Measurements from ENCODE around the gene LENG1. TPM values are rescaled to one million over a fixed set of nuclear protein-coding genes. Genes with fewer than 3 reads are reported as not detected.

LENG1 gene
- total and polyA plus RNA-seq, 9 of the 15 experiments (the other 6 are each of a cell fraction or from before 2014, with no cell fraction given), result 0.30 to 10.5 (median 4.7) TPM

DNA sequence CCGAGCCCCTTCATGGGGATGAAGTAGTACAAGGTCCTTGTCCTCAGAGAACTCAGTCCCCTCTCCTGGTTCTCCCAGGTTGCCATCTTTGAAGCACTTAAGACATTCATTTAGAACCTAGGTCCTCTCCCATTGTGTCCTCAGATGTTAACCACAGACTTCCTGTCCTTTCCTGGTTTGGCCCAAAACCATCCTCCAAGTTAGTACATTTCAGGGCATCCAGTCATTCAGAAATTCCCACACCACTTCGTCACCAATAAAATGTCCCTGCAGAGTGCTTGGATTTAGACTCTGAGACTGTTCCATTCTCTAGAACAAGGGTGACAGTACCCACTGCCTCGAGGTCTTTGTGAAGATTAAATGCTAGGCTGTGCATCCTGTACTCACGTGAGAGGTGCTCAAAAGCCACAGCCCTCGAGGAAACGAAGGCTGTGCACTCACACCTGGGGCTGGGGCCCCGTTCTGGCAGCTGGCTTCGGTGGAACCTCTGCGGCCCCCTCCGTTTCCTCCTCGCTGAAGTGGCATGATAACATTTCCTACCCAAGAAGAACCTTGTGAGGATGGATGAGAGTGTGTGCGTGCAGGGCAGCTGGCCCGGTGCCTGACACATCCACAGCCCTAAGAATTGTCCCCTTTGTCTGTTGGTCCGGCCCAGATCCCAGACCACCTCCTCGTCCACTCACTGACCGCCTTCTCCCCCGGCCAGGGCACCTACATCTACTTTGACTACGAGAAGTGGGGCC, 4.7 kb downstream of the LENG1 start:
- in situ Hi-C loops (cut with MboI), result no loop called here
- DNase-seq (ENCODE audit: extremely low read depth in 1 of 4, low spot score in 3 of 4), result no peak
- H3K4me3 ChIP-seq, result no peak overlapping the region
- BruUV-seq (replicated peaks), result TSS peak; percentile 21
- intact Hi-C loops (cut with micrococcal nuclease), result no loop called here
- no peak overlapping the region for H3K4me2 ChIP-seq (ENCODE audit: insufficient read depth, low read length)
- no peaks in the 10 kb centered on the region for H3K27me3 ChIP-seq (ENCODE audit: control insufficient read depth in 2 of 2, insufficient read depth in 2 of 2, low read length in 2 of 2)
- peaks cover 7 to 11% of the 10 kb centered on the region in 2 experiments; a peak in 4 of 5 replicates for H3K4me1 ChIP-seq (replicated peaks in 1 of 2; ENCODE audit: control insufficient read depth in 2 of 2, insufficient read depth in 2 of 2, low read length in 2 of 2)
- no peaks in the 10 kb centered on the region; the same call in 1 of the 2 replicates for H4K20me1 ChIP-seq (replicated peaks; ENCODE audit: control insufficient read depth, insufficient read depth, low read length)
- H3K27ac ChIP-seq (ENCODE audit: extremely low read depth, low read depth, low read length), result no peak overlapping the region
- H3K9me3 ChIP-seq (replicated peaks; ENCODE audit: control insufficient read depth, insufficient read depth, low read depth, low read length), result no peaks in the 10 kb centered on the region
- H3K9me1 ChIP-seq (ENCODE audit: control insufficient read depth, insufficient read depth, low read length), result no peaks in the 10 kb centered on the region
- peaks cover 83% of the 10 kb centered on the region for H3K36me3 ChIP-seq (ENCODE audit: control insufficient read depth, insufficient read depth, low read length)
- peaks cover 11% of the 10 kb centered on the region; the same call in 2 of the 3 replicates for H3K79me2 ChIP-seq (ENCODE audit: control insufficient read depth, insufficient read depth, low read length)
- no peak for ATAC-seq
- WGBS (ENCODE audit: insufficient coverage, low coverage, missing lambda C conversion rate), result 88% methylated on average over 15 of the region's 18 CpGs
- POLR2A ChIA-PET, result interaction anchor here (1.1 kb wide), 1 partner anchor 18 kb away, joined by 3 read pairs; no protein-coding TSS in a partner anchor
- no peak overlapping the region for H3K9ac ChIP-seq (ENCODE audit: insufficient read depth in 1 of 2, low read depth in 2 of 2, low read length in 2 of 2)
- FAIRE-seq, result no peak
- H2AFZ ChIP-seq (ENCODE audit: low read depth, low read length), result no peak overlapping the region
- CTCF ChIA-PET (ENCODE audit: low intra/inter-chr PET ratio), result no interaction called here
- TF ChIP-seq SAFB (IDR thresholded peaks at IDR 0.05; ENCODE audit: borderline replicate concordance, low read depth, low read length) (no peak), XRCC4 (IDR thresholded peaks at IDR 0.05; ENCODE audit: extremely low read depth, insufficient read depth, insufficient read length) (no peak), SREBF1 (IDR thresholded peaks at IDR 0.05; ENCODE audit: borderline replicate concordance, low read depth, low read length) (no peak), TCFL5 (CRISPR knock-in tag; conservative IDR thresholded peaks at IDR 0.05) (no peak), ZNF408 (CRISPR knock-in tag; IDR thresholded peaks at IDR 0.05; ENCODE audit: low read depth) (no peak), HDGF (IDR thresholded peaks at IDR 0.05) (no peak), NELFE (IDR thresholded peaks at IDR 0.05; ENCODE audit: insufficient read depth, insufficient read length) (no peak), ZEB2 (IDR thresholded peaks at IDR 0.05) (no peak), POLR2A (conservative IDR thresholded peaks at IDR 0.05) (peak; percentile 50), RBM22 (IDR thresholded peaks at IDR 0.05; ENCODE audit: low read depth, low read length, poor library complexity, severe bottlenecking) (no peak), CC2D1A (IDR thresholded peaks at IDR 0.05) (no peak), MTA3 (IDR thresholded peaks at IDR 0.05; ENCODE audit: borderline replicate concordance) (no peak), ZFX (CRISPR knock-in tag; IDR thresholded peaks at IDR 0.05) (no peak), GATAD2B (IDR thresholded peaks at IDR 0.05; ENCODE audit: borderline replicate concordance) (no peak), SUPT5H (IDR thresholded peaks at IDR 0.05) (peak; percentile 34; the same call in 1 of the 2 replicates), SRF (CRISPR knock-in tag; IDR thresholded peaks at IDR 0.05) (no peak), ZNF764 (CRISPR knock-in tag; IDR thresholded peaks at IDR 0.05; ENCODE audit: low read depth) (no peak), ZNF146 (CRISPR knock-in tag; IDR thresholded peaks at IDR 0.05; ENCODE audit: unreplicated experiment) (no peak), RBM15 (IDR thresholded peaks at IDR 0.05; ENCODE audit: insufficient read depth, low read length) (no peak), MAZ (CRISPR knock-in tag; conservative IDR thresholded peaks at IDR 0.05 in 1 of 2, IDR thresholded peaks at IDR 0.05 in 1 of 2) (no peak)
- TF ChIP-seq, protein P1, sequence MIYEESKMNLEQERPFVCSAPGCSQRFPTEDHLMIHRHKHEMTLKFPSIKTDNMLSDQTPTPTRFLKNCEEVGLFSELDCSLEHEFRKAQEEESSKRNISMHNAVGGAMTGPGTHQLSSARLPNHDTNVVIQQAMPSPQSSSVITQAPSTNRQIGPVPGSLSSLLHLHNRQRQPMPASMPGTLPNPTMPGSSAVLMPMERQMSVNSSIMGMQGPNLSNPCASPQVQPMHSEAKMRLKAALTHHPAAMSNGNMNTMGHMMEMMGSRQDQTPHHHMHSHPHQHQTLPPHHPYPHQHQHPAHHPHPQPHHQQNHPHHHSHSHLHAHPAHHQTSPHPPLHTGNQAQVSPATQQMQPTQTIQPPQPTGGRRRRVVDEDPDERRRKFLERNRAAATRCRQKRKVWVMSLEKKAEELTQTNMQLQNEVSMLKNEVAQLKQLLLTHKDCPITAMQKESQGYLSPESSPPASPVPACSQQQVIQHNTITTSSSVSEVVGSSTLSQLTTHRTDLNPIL (CRISPR knock-in tag; IDR thresholded peaks at IDR 0.05), result no peak
- TF ChIP-seq, protein P2, sequence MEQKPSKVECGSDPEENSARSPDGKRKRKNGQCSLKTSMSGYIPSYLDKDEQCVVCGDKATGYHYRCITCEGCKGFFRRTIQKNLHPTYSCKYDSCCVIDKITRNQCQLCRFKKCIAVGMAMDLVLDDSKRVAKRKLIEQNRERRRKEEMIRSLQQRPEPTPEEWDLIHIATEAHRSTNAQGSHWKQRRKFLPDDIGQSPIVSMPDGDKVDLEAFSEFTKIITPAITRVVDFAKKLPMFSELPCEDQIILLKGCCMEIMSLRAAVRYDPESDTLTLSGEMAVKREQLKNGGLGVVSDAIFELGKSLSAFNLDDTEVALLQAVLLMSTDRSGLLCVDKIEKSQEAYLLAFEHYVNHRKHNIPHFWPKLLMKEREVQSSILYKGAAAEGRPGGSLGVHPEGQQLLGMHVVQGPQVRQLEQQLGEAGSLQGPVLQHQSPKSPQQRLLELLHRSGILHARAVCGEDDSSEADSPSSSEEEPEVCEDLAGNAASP (IDR thresholded peaks at IDR 0.05), result no peak

Measured in K562 (cell line).